MM.1S (cell line): ENCODE results near the gene MRPS18B.

Experiments used
- CTCF ChIP-seq: fragments of 300-600 bp; sonication (generic); IDR thresholded peaks from 2 replicates; pipeline ENCODE4 v1.5.1; 2016; ENCODE audit warnings: antibody characterized with exemption, low read length, mixed read lengths
- EZH2 ChIP-seq: fragments of 300-600 bp; sonication (generic); optimal IDR thresholded peaks from 2 replicates; pipeline ENCODE3; 2017; ENCODE audit warnings: low read depth, mild to moderate bottlenecking, antibody characterized with exemption, low read length, mixed read lengths

DNA sequence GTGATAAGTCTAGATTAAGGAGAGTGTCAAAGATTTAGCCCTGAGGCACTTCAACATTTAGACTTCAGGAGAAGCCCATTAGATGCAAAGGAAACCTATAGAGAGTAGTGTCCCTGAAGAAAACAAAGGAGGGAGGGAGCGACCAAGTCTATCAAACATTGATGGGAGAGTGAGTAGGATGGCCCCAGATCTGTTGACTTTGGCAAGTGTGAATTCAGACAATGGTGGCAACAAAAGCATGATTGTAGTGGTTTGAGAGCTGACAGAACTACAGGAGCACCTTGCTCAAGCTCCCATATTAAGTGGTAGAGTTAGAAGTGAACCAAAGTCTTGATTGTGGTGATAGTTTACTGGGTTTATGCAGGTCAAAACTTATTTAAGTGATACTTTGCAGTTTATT, 47.4 kb upstream of the MRPS18B start:
- TF ChIP-seq CTCF (no peak), EZH2 (no peak)
